ENCODE data around the gene HBZ. TPM values are rescaled to one million over a fixed set of nuclear protein-coding genes. Genes with fewer than 3 reads are reported as not detected.

Gene HBZ
- total and polyA plus RNA-seq, 2 of the 8 experiments (the other 6 are each of a cell fraction or from before 2014, with no cell fraction given), result 0.12 TPM; not detected in 1

GRCh38 chr16:155031-155398, 2.6 kb downstream of the HBZ start:
- H3K4ac ChIP-seq (replicated peaks; ENCODE audit: insufficient read length, low read depth, low read length), result no peak overlapping the region
- H3K9me3 ChIP-seq (ENCODE audit: insufficient read depth in 2 of 2, low read depth in 1 of 2, low read length in 1 of 2), result no peaks in the 10 kb centered on the region
- CTCF ChIA-PET (ENCODE audit: partially characterized antibody), result interaction anchor here (0.8 to 1.5 kb wide), 3 partner anchors 37 to 89 kb away, joined by 4 read pairs; no protein-coding TSS in a partner anchor
- no peak overlapping the region for H2BK15ac ChIP-seq (ENCODE audit: low read length)
- H3K27me3 ChIP-seq (replicated peaks in 1 of 4; ENCODE audit: control insufficient read depth in 3 of 4, extremely low read depth in 1 of 4, insufficient read depth in 3 of 4, low read length in 3 of 4), result peaks cover 2 to 33% (median 26%) of the 10 kb centered on the region in 4 experiments
- H3K4me3 ChIP-seq (ENCODE audit: extremely low read depth in 1 of 4, insufficient read depth in 2 of 4, low read depth in 3 of 4, low read length in 4 of 4), result peak overlapping the region; percentile 53 to 69 (median 60); a peak in 7 of 8 replicates
- POLR2A ChIA-PET (ENCODE audit: partially characterized antibody), result no interaction called here
- H4K91ac ChIP-seq (replicated peaks; ENCODE audit: insufficient read length, low read length), result no peak overlapping the region
- peaks cover 0 to 2% (median 0%) of the 10 kb centered on the region in 4 experiments; a peak in 2 of 7 replicates for H3K4me1 ChIP-seq (replicated peaks in 1 of 4; ENCODE audit: control insufficient read depth in 3 of 4, insufficient read depth in 4 of 4, low read length in 3 of 4)
- H2BK120ac ChIP-seq (replicated peaks; ENCODE audit: low read depth, low read length), result no peak overlapping the region
- H2BK12ac ChIP-seq (ENCODE audit: low read depth, low read length), result no peak overlapping the region
- H3K36me3 ChIP-seq (ENCODE audit: control insufficient read depth in 2 of 4, insufficient read depth in 4 of 4, low read length in 3 of 4), result no peaks in the 10 kb centered on the region
- no peak overlapping the region for H3K9ac ChIP-seq (replicated peaks in 1 of 4; ENCODE audit: extremely low read depth in 1 of 4, low read depth in 3 of 4, low read length in 3 of 4)
- no peak overlapping the region for H4K5ac ChIP-seq (ENCODE audit: insufficient read length, low read depth, low read length)
- no peak overlapping the region for H2AK5ac ChIP-seq (ENCODE audit: low read depth, low read length)
- H3K23me2 ChIP-seq (ENCODE audit: low read depth, low read length), result peaks cover 7% of the 10 kb centered on the region; the same call in 1 of the 2 replicates
- H3K79me1 ChIP-seq (ENCODE audit: low read depth, low read length), result no peaks in the 10 kb centered on the region
- H2BK20ac ChIP-seq (ENCODE audit: low read length), result no peak overlapping the region
- FAIRE-seq, result no peak
- no peak for DNase-seq (ENCODE audit: low read depth in 1 of 2, low spot score in 2 of 2)
- no peaks in the 10 kb centered on the region for H3K79me2 ChIP-seq (ENCODE audit: control insufficient read depth in 1 of 2, insufficient read depth in 2 of 2, low read length in 2 of 2)
- H3K18ac ChIP-seq (ENCODE audit: extremely low read depth, low read length), result no peak overlapping the region
- no peak overlapping the region for H3K14ac ChIP-seq (ENCODE audit: insufficient read length)
- WGBS, 2 experiments (ENCODE audit: extremely low coverage in 1 of 2, insufficient coverage in 1 of 2, insufficient read length in 1 of 2, insufficient replicate concordance in 2 of 2, low coverage in 1 of 2, low lambda C conversion rate in 2 of 2, missing lambda C conversion rate in 1 of 2), result 76% methylated on average over 7 of the region's 7 CpGs; no CpG with 5 or more reads in 1 of the 2 experiments
- H3K4me2 ChIP-seq (ENCODE audit: insufficient read depth in 1 of 2, low read depth in 2 of 2, low read length in 2 of 2), result peak overlapping the region; percentile 83 to 84; a peak in 3 of 4 replicates
- no peak overlapping the region for H3K56ac ChIP-seq (replicated peaks; ENCODE audit: insufficient read length, low read depth, low read length)
- no peak overlapping the region for H2BK5ac ChIP-seq (ENCODE audit: low read depth, low read length)
- no peak for TF ChIP-seq KDM4A (IDR thresholded peaks at IDR 0.05; ENCODE audit: low read depth, low read length, severe bottlenecking)
- H3K27ac ChIP-seq (ENCODE audit: low read depth, low read length), result no peak overlapping the region
- H2AFZ ChIP-seq (ENCODE audit: low read length), result no peak overlapping the region
- H3K23ac ChIP-seq (ENCODE audit: insufficient read length), result no peak overlapping the region
- H4K20me1 ChIP-seq (replicated peaks in 1 of 2; ENCODE audit: control insufficient read depth in 1 of 2, insufficient read depth in 2 of 2, low read length in 2 of 2), result no peaks in the 10 kb centered on the region
- H4K8ac ChIP-seq (ENCODE audit: extremely low read depth, insufficient read depth, low read length), result no peak overlapping the region
